Karpas-422 (cell line): ENCODE measurements around the gene IFT52. TPM values are rescaled to one million over a fixed set of nuclear protein-coding genes. Genes with fewer than 3 reads are reported as not detected.

Source experiments
- DNase-seq: peaks from one replicate; pipeline ENCODE4 v3.0.0-alpha.2; 2015
- H2AFZ ChIP-seq: fragments of 200-600 bp; sonication (generic); 2 replicates; pipeline ENCODE4 v1.6.1; 2014; ENCODE audit warnings: antibody characterized with exemption, low read length, mixed read lengths
- H3K27ac ChIP-seq: fragments of 200-600 bp; sonication (generic); 2 replicates; pipeline ENCODE4 v1.5.1; 2014; ENCODE audit warnings: mild to moderate bottlenecking, low read length, moderate library complexity
- H3K27me3 ChIP-seq: fragments of 200-600 bp; sonication (generic); 2 replicates; pipeline ENCODE4 v1.6.1; 2014; ENCODE audit warnings: low read length, mixed read lengths
- H3K36me3 ChIP-seq: fragments of 200-600 bp; sonication (generic); 2 replicates; pipeline ENCODE4 v1.6.1; 2014; ENCODE audit warnings: low read length, mixed read lengths; ENCODE audit not compliant: insufficient read depth
- H3K4me1 ChIP-seq: fragments of 200-600 bp; sonication (generic); 2 replicates; pipeline ENCODE4 v1.6.1; 2014; ENCODE audit warnings: mild to moderate bottlenecking, low read length, mixed read lengths
- H3K4me2 ChIP-seq: fragments of 200-600 bp; sonication (generic); 2 replicates; pipeline ENCODE4 v1.6.1; 2014; ENCODE audit warnings: low read length, low read depth, mild to moderate bottlenecking; ENCODE audit not compliant: poor library complexity, severe bottlenecking
- H3K4me3 ChIP-seq: fragments of 200-600 bp; sonication (generic); 2 replicates; pipeline ENCODE4 v1.5.1; 2014; ENCODE audit warnings: mild to moderate bottlenecking, antibody characterized with exemption, low read length, mixed read lengths
- H3K79me2 ChIP-seq: fragments of 200-600 bp; sonication (generic); 2 replicates; pipeline ENCODE4 v1.6.1; 2014; ENCODE audit warnings: mild to moderate bottlenecking, low read length, mixed read lengths
- H3K9ac ChIP-seq: fragments of 200-600 bp; sonication (generic); 2 replicates; pipeline ENCODE4 v1.6.0; 2014; ENCODE audit warnings: low read length
- H3K9me2 ChIP-seq: fragments of 200-600 bp; sonication (generic), shearing (Covaris generic); replicated peaks from 2 replicates; pipeline ENCODE4 v1.6.0; 2014; ENCODE audit warnings: mild to moderate bottlenecking, low read length, moderate library complexity; ENCODE audit not compliant: insufficient read depth
- H3K9me3 ChIP-seq: fragments of 300-700, 200-600 bp; sonication (generic); 2 replicates; pipeline ENCODE4 v1.6.1; 2014; ENCODE audit warnings: low read length, mixed read lengths
- H4K20me1 ChIP-seq: fragments of 200-600 bp; sonication (generic); 2 replicates; pipeline ENCODE4 v1.6.1; 2014; ENCODE audit warnings: mild to moderate bottlenecking, antibody characterized with exemption, low read length, low read depth; ENCODE audit not compliant: insufficient read depth
- total RNA-seq: library from RNA; depleted of rRNA; stranded (reverse); fragments of >200 nt; shearing (Covaris generic); gene quantifications from 2 replicates; pipeline ENCODE4 v1.2.3, GENCODE V29; 2014; ENCODE audit warnings: low replicate concordance

IFT52 gene
- total RNA-seq, 1 experiment from 2014 or later = 34.5 TPM

DNA sequence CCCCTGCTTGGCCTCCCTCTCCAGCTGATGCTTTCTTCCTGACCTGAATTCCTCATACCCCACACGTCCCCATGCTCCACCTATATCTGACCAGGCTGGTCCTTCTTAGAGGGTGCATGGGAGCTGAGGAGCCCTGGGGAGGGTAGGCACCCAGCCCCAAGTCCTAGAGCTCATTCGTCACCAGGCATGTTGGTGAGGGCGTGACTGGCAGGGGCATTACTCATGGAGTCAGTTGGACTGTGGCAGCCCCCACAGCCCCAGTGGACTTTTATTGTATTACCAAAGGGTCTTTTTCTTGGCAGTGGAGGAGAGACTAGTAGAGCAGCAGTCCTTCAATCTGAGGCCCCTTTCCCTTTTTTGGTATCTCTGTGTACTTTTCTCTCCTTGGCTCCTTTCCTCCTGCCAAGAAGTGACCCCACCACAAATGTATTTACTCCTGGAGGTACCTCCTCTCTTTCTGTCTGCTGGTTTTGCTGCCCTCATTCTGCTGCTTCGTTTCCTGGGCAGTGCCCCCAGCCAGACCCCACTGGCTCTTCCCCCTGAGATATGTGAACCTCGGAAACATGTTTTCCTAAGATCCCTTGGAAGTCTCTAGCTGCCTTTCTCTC, 42.4 kb upstream of the IFT52 start:
- no peak overlapping the region for H3K4me3 ChIP-seq
- H3K9ac ChIP-seq = no peak overlapping the region
- H2AFZ ChIP-seq = no peak overlapping the region
- no peaks in the 10 kb centered on the region for H4K20me1 ChIP-seq
- no peaks in the 10 kb centered on the region for H3K79me2 ChIP-seq
- no peak overlapping the region for H3K4me2 ChIP-seq
- no peaks in the 10 kb centered on the region for H3K9me2 ChIP-seq
- no peaks in the 10 kb centered on the region for H3K27me3 ChIP-seq
- H3K36me3 ChIP-seq = no peaks in the 10 kb centered on the region
- DNase-seq = no peak
- no peaks in the 10 kb centered on the region for H3K4me1 ChIP-seq
- no peak overlapping the region for H3K27ac ChIP-seq
- H3K9me3 ChIP-seq = no peaks in the 10 kb centered on the region

GRCh38 chr20:43549416-43550065, 41.2 kb upstream of the IFT52 start:
- Histone ChIP-seq H3K79me2 (no peaks in the 10 kb centered on the region), H3K27me3 (no peaks in the 10 kb centered on the region), H2AFZ (no peak overlapping the region), H4K20me1 (no peaks in the 10 kb centered on the region), H3K9me3 (no peaks in the 10 kb centered on the region), H3K4me2 (no peak overlapping the region), H3K4me3 (no peak overlapping the region), H3K9me2 (no peaks in the 10 kb centered on the region), H3K9ac (no peak overlapping the region), H3K36me3 (no peaks in the 10 kb centered on the region), H3K27ac (no peak overlapping the region), H3K4me1 (no peaks in the 10 kb centered on the region)
- no peak for DNase-seq

DNA sequence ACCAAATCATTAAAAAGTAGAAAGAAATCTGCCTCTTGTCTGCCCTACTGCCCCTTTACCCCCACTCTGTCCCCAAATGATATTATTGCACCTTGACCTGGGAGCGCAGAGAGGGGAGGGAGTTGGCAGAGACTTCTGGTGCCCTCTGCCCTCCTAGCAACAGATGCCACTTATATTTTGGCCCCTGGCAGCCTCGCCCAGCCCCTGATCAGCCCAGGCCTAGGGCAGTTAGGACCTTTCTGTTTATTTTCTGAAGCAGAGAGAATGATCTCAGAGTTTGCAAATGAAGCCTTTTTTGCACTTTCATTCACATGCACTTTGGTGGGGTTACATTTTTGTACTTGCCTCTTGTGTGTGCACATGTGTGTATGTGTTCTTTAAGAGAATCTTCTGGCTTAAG, 40.3 kb upstream of the IFT52 start:
- no peaks in the 10 kb centered on the region for H3K36me3 ChIP-seq
- no peaks in the 10 kb centered on the region for H3K79me2 ChIP-seq
- no peaks in the 10 kb centered on the region for H4K20me1 ChIP-seq
- DNase-seq = no peak
- H3K27ac ChIP-seq = no peak overlapping the region
- no peaks in the 10 kb centered on the region for H3K4me1 ChIP-seq
- H2AFZ ChIP-seq = no peak overlapping the region
- no peaks in the 10 kb centered on the region for H3K27me3 ChIP-seq
- H3K4me2 ChIP-seq = no peak overlapping the region
- no peak overlapping the region for H3K9ac ChIP-seq
- H3K9me2 ChIP-seq = no peaks in the 10 kb centered on the region
- no peaks in the 10 kb centered on the region for H3K9me3 ChIP-seq
- H3K4me3 ChIP-seq = no peak overlapping the region

- no peaks in the 10 kb centered on the region for H3K79me2 ChIP-seq
- H3K4me1 ChIP-seq = no peaks in the 10 kb centered on the region
- no peaks in the 10 kb centered on the region for H3K27me3 ChIP-seq
- no peaks in the 10 kb centered on the region for H4K20me1 ChIP-seq
- H3K36me3 ChIP-seq = no peaks in the 10 kb centered on the region
- H3K4me3 ChIP-seq = no peak overlapping the region
- H3K9me3 ChIP-seq = no peaks in the 10 kb centered on the region
- H3K27ac ChIP-seq = no peak overlapping the region
- no peak overlapping the region for H2AFZ ChIP-seq
- no peak for DNase-seq
- no peak overlapping the region for H3K9ac ChIP-seq
- H3K9me2 ChIP-seq = no peaks in the 10 kb centered on the region
- H3K4me2 ChIP-seq = no peak overlapping the region
Observed at GRCh38 chr20:43554369-43554768, 36.4 kb upstream of the IFT52 start.

GRCh38 chr20:43558412-43559146, 32.2 kb upstream of the IFT52 start, which contains the start of gene SGK2:
TSS of gene SGK2 (plus strand) at chr20:43559027. CDS start at chr20:43566496, 7,469 bp downstream.
- Histone ChIP-seq H3K4me3 (no peak within 1 kb of the TSS), H3K36me3 (no peaks in the 10 kb centered on the region), H3K79me2 (no peaks in the 10 kb centered on the region), H2AFZ (no peak within 1 kb of the TSS), H4K20me1 (no peaks in the 10 kb centered on the region), H3K4me1 (no peaks in the 10 kb centered on the region), H3K9ac (no peak within 1 kb of the TSS), H3K9me2 (no peaks in the 10 kb centered on the region), H3K27me3 (no peaks in the 10 kb centered on the region), H3K27ac (no peak within 1 kb of the TSS), H3K9me3 (no peaks in the 10 kb centered on the region), H3K4me2 (no peak within 1 kb of the TSS)
- DNase-seq = no peak

DNA sequence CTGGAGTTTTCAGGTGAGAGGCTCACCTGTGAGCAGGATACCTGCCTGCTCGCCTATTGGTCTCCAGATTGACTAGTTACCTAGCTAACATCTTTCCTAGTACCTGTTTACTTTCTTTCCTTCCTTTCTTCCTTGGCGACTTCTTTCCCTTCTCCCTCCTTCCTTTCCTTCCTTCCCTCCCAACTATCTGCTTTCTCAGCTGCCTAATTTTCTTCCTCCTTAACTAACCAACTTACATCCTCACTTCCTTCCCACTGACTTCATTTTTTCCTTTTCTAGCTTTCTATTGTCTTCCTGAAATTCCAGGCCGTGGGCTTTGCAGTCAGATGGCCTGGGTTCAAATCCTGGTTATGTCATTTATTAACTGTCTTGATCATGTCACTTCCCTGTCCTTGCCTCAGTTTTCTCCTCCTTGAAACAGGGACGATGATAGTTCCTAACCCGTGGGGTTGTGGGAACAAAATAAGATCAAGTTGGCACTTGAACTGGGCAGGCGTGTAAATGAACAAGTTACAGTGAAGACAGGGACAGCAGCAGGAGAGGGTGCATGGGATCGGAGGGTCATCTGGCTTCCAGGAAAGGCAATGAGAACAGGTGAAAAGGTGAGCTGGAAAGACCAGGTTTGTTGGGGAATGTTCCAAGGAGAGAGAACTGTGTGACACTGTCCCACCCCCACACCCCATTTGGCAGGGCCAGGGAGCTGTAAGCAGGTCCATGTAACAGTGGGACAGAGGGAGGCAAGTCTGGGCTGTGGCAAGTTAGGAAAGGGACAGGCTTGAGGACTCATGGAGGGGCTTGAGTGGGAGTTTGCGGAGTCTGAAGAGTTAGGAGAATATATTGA, 31.4 kb upstream of the IFT52 start:
- Histone ChIP-seq H3K4me3 (no peak overlapping the region), H3K9me3 (no peaks in the 10 kb centered on the region), H3K9me2 (no peaks in the 10 kb centered on the region), H3K4me1 (no peaks in the 10 kb centered on the region), H3K79me2 (no peaks in the 10 kb centered on the region), H3K9ac (no peak overlapping the region), H4K20me1 (no peaks in the 10 kb centered on the region), H3K27ac (no peak overlapping the region), H3K27me3 (no peaks in the 10 kb centered on the region), H3K4me2 (no peak overlapping the region), H3K36me3 (no peaks in the 10 kb centered on the region), H2AFZ (no peak overlapping the region)
- no peak for DNase-seq

- Histone ChIP-seq H3K79me2 (no peaks in the 10 kb centered on the region), H3K9me3 (no peaks in the 10 kb centered on the region), H3K36me3 (no peaks in the 10 kb centered on the region), H3K4me1 (no peaks in the 10 kb centered on the region), H3K4me3 (no peak overlapping the region), H3K9me2 (no peaks in the 10 kb centered on the region), H3K9ac (no peak overlapping the region), H3K4me2 (no peak overlapping the region), H2AFZ (no peak overlapping the region), H3K27ac (no peak overlapping the region), H3K27me3 (no peaks in the 10 kb centered on the region), H4K20me1 (no peaks in the 10 kb centered on the region)
- DNase-seq = no peak
Observed at GRCh38 chr20:43560974-43561373, 29.8 kb upstream of the IFT52 start.

DNA sequence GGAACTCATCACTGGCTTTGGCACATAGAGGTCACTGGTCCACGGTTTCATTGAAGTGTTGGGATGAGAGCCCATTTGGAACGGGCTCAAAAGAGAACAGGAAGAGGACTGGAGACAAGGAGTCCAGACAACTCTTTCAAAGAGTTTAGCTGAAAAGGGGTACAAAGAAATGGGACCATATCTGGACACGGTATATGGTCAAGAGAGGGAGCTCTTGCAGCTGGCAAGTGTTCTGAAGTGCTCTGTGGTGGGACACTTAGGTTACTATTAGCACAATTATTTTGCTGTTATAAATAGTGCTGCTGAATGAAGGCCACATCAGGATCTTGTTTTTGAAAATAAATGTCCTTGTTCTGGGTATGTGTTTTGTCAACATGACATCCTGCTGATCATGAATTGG, 27.3 kb upstream of the IFT52 start:
- DNase-seq = peak; percentile 47
- Histone ChIP-seq H3K4me2 (no peak overlapping the region), H3K36me3 (no peaks in the 10 kb centered on the region), H3K9me2 (no peaks in the 10 kb centered on the region), H3K9me3 (no peaks in the 10 kb centered on the region), H4K20me1 (no peaks in the 10 kb centered on the region), H3K79me2 (no peaks in the 10 kb centered on the region), H3K4me1 (no peaks in the 10 kb centered on the region), H3K4me3 (no peak overlapping the region), H3K9ac (no peak overlapping the region), H3K27ac (no peak overlapping the region), H3K27me3 (no peaks in the 10 kb centered on the region), H2AFZ (no peak overlapping the region)
